ENCODE measurements around the gene RALGPS1.
A peak's percentile ranks its signal among the peaks of the same experiment; 100 is the strongest.

Gene RALGPS1

DNA sequence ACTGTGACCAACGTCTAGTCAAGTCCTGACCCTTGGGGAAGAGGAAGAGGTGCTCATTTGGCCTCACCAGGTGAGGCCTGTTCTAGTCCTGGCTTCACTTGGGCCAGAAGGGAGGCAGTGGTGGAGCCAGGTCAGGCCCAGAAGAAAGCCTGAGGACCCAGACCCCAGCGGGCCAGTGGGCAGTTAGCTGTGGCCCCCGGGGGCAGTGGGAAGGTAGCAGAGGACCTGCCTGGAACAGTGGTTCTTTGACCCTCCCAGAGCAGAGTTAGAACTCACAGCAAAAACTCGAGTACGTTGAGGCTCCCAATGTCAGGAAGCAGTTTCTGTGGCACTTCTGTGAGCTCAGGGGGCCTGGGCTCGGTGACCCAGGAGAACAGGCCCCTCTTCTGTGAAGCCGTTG lies 284.0 kb downstream of the RALGPS1 start:
- no peak for DNase-seq

- peak; percentile 84 to 86 for DNase-seq
These were observed 284.6 kb downstream of the RALGPS1 start for GRCh38 chr9:127199001-127199791.

DNA sequence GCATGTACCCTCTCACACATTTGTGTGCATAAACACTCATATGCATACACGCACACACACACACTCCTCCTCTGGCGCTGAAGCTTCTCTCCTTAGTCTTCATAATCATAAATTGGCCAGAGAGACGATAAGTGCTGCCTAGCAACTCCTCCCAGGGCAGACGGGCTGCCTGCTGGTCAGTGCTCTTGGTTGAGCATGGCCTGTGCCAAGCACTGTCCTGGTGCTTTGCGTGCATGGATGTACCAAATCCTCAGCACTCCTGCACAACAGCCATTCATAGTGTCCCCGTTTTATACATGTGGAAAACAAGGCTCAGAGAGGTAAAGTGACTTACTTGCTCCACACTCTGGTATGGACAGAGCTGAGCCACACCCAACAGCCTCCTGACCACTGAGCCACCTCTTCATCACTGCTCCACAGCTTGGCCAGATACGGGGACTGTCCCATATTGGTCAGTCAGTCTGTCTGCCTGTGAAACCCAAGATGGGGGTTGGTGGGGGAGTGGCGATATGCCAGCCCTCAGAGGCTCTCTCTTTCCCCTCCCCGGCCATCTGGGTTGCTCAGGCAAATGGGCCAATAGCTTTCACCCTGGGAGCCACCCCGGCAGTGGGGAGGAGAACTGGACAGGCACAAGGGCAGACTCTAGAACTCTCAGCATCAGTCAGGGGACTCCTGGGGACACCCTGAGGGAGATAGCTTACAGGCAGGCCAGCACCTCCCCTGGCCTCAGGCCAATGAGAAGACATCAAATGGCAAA lies 285.7 kb downstream of the RALGPS1 start:
- DNase-seq = no peak

DNA sequence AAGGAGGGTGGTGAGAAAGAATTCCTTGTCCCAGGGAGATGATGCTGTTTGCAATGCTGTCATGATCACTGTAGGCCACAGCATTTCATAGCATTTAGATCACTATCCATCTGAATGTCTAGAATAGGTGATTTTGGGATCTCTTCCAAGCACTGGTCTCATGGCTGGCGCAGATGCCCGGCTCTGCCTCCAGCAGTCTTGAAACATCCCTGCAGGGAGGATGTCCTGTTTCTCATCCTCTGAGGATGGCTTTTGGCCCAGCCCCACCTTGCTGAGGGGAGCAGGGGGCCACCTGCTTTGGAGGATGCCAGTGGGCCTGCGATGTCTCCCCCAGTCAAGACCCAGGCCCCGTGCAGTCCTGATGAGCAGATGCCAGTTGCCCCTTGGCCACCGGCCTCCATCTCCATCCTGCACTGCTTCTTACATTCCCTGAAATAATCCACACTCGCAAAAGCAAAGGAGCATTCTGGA lies 286.5 kb downstream of the RALGPS1 start:
- no peak for DNase-seq

- no peak for DNase-seq
These were observed 287.1 kb downstream of the RALGPS1 start for GRCh38 chr9:127201731-127202130.

GRCh38 chr9:127202461-127203169 lies 288.0 kb downstream of the RALGPS1 start:
- DNase-seq = no peak

DNA sequence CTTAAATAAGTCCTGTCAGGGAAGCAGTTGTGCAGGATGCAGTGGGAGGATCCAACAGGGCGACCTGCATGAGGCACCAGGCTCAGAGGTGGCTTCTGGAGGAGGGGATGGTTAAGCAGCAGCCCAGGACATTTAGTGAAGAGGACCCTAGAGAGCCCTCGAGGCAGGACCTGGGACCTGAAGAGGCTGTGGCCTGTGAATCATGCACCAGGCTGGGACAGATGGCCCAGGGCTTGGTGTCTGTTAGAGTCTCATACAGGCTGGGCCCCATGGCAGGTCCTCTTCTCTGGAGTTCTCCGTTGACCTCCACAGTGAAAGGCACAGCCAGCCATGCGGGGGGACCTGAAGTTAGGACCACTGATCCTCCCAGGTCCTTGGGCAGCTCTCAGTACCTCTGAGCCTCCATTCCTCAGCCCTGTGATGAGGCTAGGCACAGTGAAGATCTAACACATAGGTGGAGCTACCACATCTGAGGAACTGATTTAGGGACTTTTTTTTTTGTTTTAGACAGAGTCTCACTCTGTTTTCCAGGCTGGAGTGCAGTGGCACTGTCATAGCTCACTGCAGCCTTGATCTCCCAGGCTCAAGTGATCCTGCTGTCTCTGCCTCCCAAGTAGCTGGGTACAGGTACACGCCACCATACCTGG lies 289.2 kb downstream of the RALGPS1 start:
- DNase-seq = no peak

DNA sequence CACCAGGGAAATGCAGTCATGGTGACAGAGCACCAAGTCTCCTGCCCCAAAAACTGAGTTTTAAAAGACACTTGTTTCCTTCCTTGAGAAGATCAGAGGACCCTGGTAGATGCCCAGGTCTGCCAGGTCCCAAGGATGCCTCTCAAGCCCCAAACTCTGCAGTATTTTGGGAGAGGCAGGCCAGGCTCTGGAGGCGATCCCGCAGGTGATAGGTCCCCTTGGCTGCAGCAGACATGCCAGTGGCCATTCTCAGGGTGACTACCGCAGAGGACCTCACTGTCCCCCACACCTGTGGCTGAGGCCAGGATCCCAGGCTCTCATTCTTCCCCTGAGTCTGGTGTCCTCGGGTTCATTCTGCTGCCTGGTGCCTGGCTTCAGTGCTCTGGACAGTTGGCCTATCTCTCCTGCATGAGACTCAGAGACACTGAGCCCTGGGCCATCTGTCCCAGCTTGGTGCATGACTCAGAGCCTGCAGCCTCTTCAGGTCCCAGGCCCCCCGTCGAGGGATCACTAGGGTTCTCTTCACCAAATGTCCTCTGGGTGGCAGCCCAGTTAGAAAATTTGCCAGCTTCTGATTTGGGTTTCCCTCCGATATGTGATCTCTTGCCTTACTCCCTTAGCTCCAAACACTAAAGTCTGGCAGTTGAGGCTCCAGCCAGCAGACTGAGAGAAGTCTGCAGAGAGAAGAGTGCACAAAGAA lies 290.3 kb downstream of the RALGPS1 start:
- no peak for DNase-seq

- no peak for DNase-seq
These were observed 291.4 kb downstream of the RALGPS1 start for GRCh38 chr9:127205952-127206351.

- DNase-seq = no peak
These were observed 292.1 kb downstream of the RALGPS1 start for GRCh38 chr9:127206666-127207065.

DNA sequence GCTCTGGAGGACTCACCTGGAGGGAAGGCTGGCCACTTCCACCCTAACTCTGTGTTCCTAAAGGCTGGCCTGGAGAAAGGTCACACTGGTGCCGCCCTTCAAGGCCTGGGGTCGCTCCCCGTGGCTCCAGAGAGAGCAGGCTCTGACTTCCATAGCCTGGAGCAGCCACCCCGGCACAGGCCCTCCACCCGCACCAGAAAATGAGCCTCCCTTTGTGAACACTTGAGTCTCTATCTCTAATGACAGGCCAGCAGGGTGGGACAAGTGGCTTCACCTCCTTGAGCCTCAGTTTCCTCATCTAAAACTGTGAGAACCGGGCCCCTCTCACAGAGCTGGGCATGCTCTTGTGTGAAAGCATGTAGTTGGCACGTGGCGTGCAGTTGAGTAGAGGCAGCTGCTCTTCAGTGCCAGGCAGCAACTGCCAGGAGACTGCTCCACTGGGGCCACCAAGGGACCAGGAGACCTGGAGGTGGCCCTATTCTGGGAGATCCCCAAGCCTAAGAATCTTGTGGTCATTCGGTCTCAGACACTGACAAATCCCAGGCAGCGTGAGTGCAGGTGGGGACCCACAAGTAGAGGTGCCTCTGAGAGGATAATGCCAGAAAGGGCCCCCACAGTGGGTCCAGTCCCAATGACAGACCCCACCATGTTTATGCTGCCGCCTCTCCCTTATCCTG lies 293.3 kb downstream of the RALGPS1 start:
- no peak for DNase-seq

GRCh38 chr9:127208416-127208815 lies 293.8 kb downstream of the RALGPS1 start:
- no peak for DNase-seq

DNA sequence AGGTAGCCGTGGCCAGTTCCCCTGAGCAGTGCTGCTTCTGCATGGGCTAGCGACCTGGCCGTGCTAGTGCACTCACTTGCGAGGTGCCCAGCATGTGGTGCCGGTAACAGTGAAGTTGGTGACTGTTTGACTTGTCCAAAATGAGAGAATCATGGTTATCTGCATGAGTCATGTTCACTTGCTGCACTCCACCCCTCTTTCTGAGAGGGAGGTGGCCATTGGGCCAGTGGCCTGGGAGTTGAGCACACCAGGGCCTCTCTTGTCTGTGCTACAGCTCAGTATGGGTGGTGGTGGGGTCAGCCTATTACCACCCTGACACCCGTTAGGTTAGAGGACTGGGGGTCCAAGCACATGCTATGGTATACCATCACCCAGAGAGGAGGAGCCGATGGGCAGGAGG lies 294.6 kb downstream of the RALGPS1 start:
- no peak for DNase-seq

GRCh38 chr9:127209948-127210640 lies 295.5 kb downstream of the RALGPS1 start:
- no peak for DNase-seq

GRCh38 chr9:127210851-127211730 lies 296.5 kb downstream of the RALGPS1 start:
- no peak for DNase-seq

DNA sequence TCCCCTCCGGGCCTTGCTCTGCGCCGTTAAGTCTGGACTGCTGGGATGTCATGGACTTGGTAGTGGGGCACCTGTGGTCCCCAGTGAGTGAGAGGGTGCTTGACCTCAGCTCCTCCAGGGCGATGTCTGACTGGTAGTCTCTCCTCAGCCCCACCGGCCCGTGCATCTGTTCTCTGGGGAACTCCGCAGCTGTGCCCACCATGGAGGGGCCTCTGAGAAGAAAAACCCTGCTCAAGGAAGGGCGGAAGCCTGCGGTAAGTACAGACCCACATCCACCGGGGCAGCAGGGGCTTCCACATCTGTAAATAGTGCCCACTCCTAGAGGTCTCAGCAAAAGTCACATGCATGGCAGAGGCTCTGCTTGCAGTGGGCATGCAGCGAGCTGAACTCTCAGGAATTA lies 297.4 kb downstream of the RALGPS1 start:
- DNase-seq = no peak

GRCh38 chr9:127212453-127212852 lies 297.9 kb downstream of the RALGPS1 start:
- DNase-seq = no peak

DNA sequence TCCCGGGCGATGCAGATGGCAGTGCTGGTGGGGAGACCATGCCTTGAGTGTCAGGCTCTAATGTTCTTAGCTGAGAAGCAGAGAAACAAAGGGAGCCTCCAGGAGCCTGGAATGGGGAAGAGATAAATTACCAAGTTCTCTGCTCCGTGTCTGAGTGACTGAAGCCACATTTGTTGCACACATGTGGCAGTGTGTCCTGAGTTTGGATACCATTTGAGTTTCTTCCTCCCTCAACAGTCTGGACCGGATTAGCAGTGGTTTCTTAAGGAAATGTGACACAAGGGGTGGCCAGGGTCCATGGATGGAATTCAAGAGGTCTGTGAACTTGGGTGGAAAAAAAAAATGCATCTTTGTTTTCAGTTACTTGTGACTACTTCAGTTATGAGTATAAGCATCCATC lies 299.3 kb downstream of the RALGPS1 start:
- no peak for DNase-seq

DNA sequence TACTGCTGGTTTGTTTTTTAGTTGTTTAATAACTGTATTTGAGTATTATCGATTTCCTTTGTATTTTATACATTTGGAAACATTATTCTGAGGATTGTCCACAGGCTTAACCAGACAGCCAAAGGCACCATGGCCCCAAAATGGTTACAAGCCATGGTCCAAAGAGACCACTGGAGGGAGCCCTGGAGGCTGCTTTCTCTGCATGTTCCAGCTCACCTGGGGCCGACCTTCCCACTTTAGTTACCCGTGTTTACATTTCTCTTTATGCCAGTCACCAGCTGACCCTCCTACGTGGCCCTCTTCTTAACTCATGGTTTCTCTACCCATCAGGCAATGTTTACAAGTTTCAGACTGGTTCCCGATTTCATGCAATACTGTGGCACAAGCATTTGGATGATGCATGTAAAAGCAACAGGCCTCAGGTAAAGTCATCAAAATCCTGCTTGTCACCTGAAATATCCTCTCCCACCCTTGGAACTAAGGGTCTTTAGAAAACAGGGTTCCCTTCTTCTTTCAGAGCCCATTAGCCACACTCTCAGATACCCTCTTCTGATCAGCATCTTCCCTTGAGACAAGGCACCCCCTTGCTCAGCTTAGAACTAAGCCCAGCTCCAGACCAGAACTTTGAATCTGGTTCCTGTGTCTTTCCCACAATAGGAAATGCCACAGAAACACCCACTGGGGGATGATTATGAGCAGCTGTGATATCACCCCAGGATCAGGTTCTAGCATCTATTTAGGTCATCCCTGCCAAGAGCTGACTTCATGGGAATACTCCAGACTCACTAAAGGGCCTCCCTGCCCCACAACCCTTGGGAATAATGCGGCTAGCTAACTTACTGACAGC lies 300.1 kb downstream of the RALGPS1 start:
- DNase-seq = peak; percentile 66 to 75

All from activated CD4-positive, alpha-beta T cell treated with anti-CD3 and anti-CD28 coated beads, Interleukin-2, amount 50 U/mL, for 48 hours (primary cell).